Suprapubic skin (tissue), 4 donors: Measurements from ENCODE around the gene TMEFF2. TPM values are rescaled to one million over a fixed set of nuclear protein-coding genes. Genes with fewer than 3 reads are reported as not detected.

Experiments used
- DNase-seq, 2 donors: peaks; one replicate each; pipeline ENCODE4 v3.0.0-alpha.2; 2019; ENCODE audit warnings: low spot score in 2 of 2
- H3K27ac ChIP-seq: fragments of 200-600 bp; sonication (generic); one replicate; pipeline ENCODE4 v1.5.1; 2019
- H3K27me3 ChIP-seq: fragments of 200-600 bp; sonication (generic); one replicate; pipeline ENCODE4 v1.5.1; 2019
- H3K36me3 ChIP-seq: fragments of 200-600 bp; sonication (generic); one replicate; pipeline ENCODE4 v1.5.1; 2019
- H3K4me1 ChIP-seq: fragments of 200-600 bp; sonication (generic); one replicate; pipeline ENCODE4 v1.5.1; 2019
- H3K4me3 ChIP-seq: fragments of 200-600 bp; sonication (generic); one replicate; pipeline ENCODE4 v1.5.1; 2019; ENCODE audit warnings: mild to moderate bottlenecking
- H3K9me3 ChIP-seq: fragments of 200-600 bp; sonication (generic); one replicate; pipeline ENCODE4 v1.5.1; 2019
- CTCF ChIP-seq, 2 donors: fragments of 200-600 bp in 1 of 2; fragments of 450-650 bp in 1 of 2; sonication (generic) in 1 of 2; IDR thresholded peaks; one replicate each; pipeline ENCODE4 v1.5.1; 2016 to 2019; ENCODE audit warnings: antibody characterized with exemption in 2 of 2, mild to moderate bottlenecking in 1 of 2, moderate library complexity in 1 of 2
- EP300 ChIP-seq: sonication (generic); formaldehyde crosslinking; IDR thresholded peaks from one replicate; pipeline ENCODE4 v1.6.1; 2017; ENCODE audit warnings: antibody characterized with exemption
- POLR2A ChIP-seq, 2 donors: fragments of 450-650 bp; IDR thresholded peaks; one replicate each; pipeline ENCODE4 v1.6.1; 2017; ENCODE audit warnings: antibody characterized with exemption in 2 of 2, mild to moderate bottlenecking in 2 of 2, moderate library complexity in 2 of 2
- POLR2AphosphoS5 ChIP-seq, 3 donors: sonication (generic); formaldehyde crosslinking; IDR thresholded peaks; one replicate each; pipeline ENCODE4 v1.6.1; 2017; ENCODE audit warnings: antibody characterized with exemption in 3 of 3
- WGBS: methylation state at CpG from one replicate; pipeline ENCODE4 v1.1.5; 2018; 5-methylcytosine and 5-hydroxymethylcytosine counted together
- total RNA-seq, 4 donors: library from RNA; depleted of rRNA; stranded (reverse); fragments of >200 nt; gene quantifications; one replicate each; pipeline ENCODE4 v1.1.0, GENCODE V29; 2016

Gene TMEFF2
- total RNA-seq, 4 donors from 2014 or later: 0.36 TPM; not detected in 3

GRCh38 chr2:192010073-192010472, 184.7 kb downstream of the TMEFF2 start:
- H3K4me1 ChIP-seq: no peaks in the 10 kb centered on the region
- H3K9me3 ChIP-seq: no peaks in the 10 kb centered on the region
- no peak for TF ChIP-seq POLR2AphosphoS5 (IDR thresholded peaks at IDR 0.05)
- TF ChIP-seq POLR2A (IDR thresholded peaks at IDR 0.05): no peak
- no peak for TF ChIP-seq EP300
- no peak for TF ChIP-seq CTCF (IDR thresholded peaks at IDR 0.05)
- 78% methylated on average over 5 of the region's 5 CpGs for WGBS
- no peak overlapping the region for H3K27ac ChIP-seq
- no peaks in the 10 kb centered on the region for H3K27me3 ChIP-seq
- no peak overlapping the region for H3K4me3 ChIP-seq
- H3K36me3 ChIP-seq: no peaks in the 10 kb centered on the region
- no peak for DNase-seq

- WGBS: 89% methylated on average over 5 of the region's 5 CpGs
- no peak overlapping the region for H3K4me3 ChIP-seq
Observed at GRCh38 chr2:192007581-192008228, 187.0 kb downstream of the TMEFF2 start.

DNA sequence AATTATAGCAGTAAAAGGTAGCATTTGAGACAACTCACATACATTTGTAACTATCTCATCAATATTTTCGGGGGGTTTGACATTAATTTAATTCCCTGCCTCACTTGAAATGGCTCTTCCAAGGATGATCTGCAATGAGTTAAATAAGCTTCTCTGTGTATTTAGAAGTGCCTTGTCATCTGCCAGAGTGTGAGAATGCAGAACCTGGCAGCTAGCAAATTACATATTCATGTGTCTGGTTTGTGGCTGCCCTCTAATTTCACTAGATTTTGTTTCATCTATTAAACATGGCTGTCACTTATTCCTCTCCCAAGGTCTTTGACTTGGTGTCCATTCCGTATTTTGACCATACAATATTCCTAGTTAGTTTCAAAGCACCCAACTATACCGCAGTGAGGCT, 189.5 kb downstream of the TMEFF2 start:
- H3K4me1 ChIP-seq: no peaks in the 10 kb centered on the region
- no peaks in the 10 kb centered on the region for H3K36me3 ChIP-seq
- DNase-seq: no peak
- no peaks in the 10 kb centered on the region for H3K27me3 ChIP-seq
- TF ChIP-seq CTCF (IDR thresholded peaks at IDR 0.05) (no peak), EP300 (no peak), POLR2AphosphoS5 (IDR thresholded peaks at IDR 0.05) (no peak), POLR2A (IDR thresholded peaks at IDR 0.05) (no peak)
- H3K9me3 ChIP-seq: no peaks in the 10 kb centered on the region
- no peak overlapping the region for H3K4me3 ChIP-seq
- H3K27ac ChIP-seq: no peak overlapping the region
- 91% methylated on average over 3 of the region's 3 CpGs for whole genome bisulfite sequencing

More at GRCh38 chr2:192007581-192008228, 187.0 kb downstream of the TMEFF2 start:
- no peak overlapping the region for H3K27ac ChIP-seq
- TF ChIP-seq CTCF (IDR thresholded peaks at IDR 0.05): no peak
- no peaks in the 10 kb centered on the region for H3K36me3 ChIP-seq
- H3K9me3 ChIP-seq: no peaks in the 10 kb centered on the region
- no peak for DNase-seq
- H3K27me3 ChIP-seq: no peaks in the 10 kb centered on the region
- H3K4me1 ChIP-seq: no peaks in the 10 kb centered on the region

DNA sequence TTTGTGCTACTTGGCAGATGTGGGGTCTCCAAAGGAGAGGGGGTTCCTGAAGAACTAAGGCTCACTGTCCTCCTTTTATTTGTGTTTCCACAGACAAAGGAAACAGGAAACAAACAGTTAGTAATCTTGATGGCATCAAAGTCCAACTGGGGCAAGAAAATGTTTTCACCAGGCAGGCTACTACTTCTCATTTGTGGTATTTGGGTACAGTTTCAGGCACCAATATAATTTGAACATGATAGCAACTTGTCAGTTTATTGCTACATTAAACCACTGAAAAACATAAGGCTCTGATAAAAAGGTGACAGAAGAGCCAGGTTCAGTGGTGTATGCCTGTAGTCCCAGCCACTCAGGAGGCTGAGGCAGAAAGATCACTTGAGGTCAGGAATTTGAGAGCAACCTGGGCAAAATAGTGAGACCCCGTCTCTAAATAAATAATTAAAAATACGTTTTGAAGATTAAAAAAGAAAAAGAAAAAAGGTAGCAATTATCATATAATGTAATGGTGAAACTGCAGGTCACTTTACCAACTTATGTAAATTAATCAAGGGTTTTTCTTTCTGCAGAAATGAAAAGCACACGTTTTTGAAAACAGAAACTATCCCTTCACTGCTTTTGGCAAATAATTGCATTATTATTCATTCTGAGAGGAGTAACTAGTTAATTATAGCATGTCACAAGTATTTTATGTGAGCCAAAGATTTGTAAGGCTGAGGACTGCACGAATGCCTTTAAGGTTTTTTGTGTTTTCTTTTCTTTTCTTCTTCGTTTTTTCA, 190.4 kb downstream of the TMEFF2 start:
- DNase-seq: no peak
- TF ChIP-seq POLR2A (IDR thresholded peaks at IDR 0.05) (no peak), EP300 (no peak), CTCF (IDR thresholded peaks at IDR 0.05) (no peak), POLR2AphosphoS5 (IDR thresholded peaks at IDR 0.05) (no peak)
- Histone ChIP-seq H3K4me3 (no peak overlapping the region), H3K4me1 (no peaks in the 10 kb centered on the region), H3K9me3 (no peaks in the 10 kb centered on the region), H3K36me3 (no peaks in the 10 kb centered on the region), H3K27ac (no peak overlapping the region), H3K27me3 (no peaks in the 10 kb centered on the region)
- WGBS: 36% methylated on average over 5 of the region's 5 CpGs

GRCh38 chr2:192002418-192002817, 192.3 kb downstream of the TMEFF2 start:
- TF ChIP-seq EP300: no peak
- no peak for TF ChIP-seq CTCF (IDR thresholded peaks at IDR 0.05)
- no peak for TF ChIP-seq POLR2A (IDR thresholded peaks at IDR 0.05)
- Histone ChIP-seq H3K9me3 (no peaks in the 10 kb centered on the region), H3K36me3 (no peaks in the 10 kb centered on the region), H3K4me3 (no peak overlapping the region), H3K27me3 (no peaks in the 10 kb centered on the region), H3K4me1 (no peaks in the 10 kb centered on the region), H3K27ac (no peak overlapping the region)
- no peak for DNase-seq
- 87% methylated on average over 8 of the region's 8 CpGs for WGBS
